Measurements from ENCODE around the gene SPECC1L. TPM values are rescaled to one million over a fixed set of nuclear protein-coding genes. Genes with fewer than 3 reads are reported as not detected.

Gene SPECC1L
- total RNA-seq, 1 donor from 2014 or later = 41.9 TPM

GRCh38 chr22:24459911-24460310, 189.3 kb downstream of the SPECC1L start:
- DNase-seq (ENCODE audit: extremely low read depth, low read depth, low spot score) = no peak

DNA sequence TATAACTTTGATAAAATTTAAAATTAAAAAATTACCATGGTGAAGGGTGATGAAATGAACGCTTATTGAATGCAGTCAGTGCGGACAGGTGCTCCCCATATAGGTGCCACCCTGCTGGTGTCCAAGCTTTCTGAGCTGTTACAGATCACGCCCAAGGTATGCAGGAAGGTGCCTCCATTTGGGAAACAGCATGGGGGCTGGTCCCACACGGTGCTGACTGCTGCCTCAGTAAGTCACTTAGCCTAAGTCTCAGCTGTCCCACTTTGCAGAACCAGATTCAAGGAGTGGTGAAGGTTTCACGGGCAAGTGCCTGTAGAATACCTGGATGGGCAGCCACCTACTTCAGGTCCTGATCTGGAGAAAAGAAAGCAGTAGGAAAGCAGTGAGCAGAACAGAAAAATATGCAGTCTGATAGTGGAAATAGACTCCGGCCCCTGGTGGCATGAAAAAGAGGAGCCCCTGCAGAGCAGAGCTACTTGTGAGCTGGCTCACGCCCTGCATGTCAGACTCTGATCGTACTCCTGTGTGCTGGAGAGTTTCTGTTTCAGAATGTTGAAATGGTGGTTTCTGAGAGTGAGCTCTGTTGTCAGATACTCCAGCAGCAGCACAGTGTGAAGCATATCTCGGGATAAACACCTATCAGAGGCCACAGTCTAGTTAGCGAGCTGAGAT, 189.9 kb downstream of the SPECC1L start:
- no peak for DNase-seq (ENCODE audit: extremely low read depth, low read depth, low spot score)

DNA sequence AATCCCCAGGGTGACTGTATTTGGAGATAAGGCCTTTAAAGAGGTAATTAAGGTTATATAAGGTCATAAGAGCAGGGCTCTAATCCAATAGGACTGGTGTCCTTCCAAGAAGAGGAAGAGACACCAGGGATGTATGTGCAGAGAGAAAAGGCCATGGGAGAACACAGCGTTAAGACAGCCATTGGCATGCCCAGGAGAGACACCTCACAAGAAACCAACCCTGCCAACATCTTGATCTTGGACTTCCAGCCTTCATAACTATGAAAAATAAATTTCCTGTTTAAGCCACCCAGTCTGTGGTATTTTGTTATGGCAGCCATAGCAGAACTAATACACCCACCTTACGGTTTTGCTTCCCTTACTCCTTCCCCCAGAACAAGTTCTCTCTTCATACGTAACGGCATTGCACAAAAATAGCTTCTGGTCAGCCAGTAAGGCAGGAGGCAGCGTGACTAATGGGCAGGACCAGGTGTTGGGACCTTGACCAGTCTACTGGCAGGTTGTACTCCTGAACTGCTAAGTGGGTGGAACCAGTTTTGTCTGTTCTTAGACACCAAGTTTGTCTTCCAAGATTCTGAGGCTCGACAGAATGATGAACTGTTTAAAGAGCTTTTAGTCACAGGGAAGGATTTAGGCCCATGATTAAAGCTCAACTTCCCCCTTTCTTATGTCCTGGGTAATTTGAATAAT, 192.6 kb downstream of the SPECC1L start:
- DNase-seq (ENCODE audit: extremely low read depth, low read depth, low spot score) = no peak

GRCh38 chr22:24465566-24465965, 194.9 kb downstream of the SPECC1L start:
- no peak for DNase-seq (ENCODE audit: extremely low read depth, low read depth, low spot score)

DNA sequence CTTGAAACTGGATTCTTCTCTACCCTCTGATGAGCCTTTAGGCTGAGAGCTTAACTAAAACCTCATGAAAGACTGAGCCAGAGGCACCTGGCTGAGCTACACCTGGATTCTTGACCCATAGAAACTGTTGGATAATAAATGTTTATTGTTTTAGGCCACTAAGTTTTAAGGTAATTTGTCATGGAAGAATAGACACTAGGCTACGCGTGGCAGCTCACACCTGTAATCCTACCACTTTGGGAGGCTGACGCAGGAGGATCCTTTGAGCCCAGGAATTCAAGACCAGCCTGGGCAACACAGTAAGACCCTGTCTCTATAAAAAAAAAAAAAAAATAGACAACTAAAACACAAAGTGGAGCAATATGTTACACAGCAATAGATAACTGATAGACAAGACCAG, 195.3 kb downstream of the SPECC1L start:
- DNase-seq (ENCODE audit: extremely low read depth, low read depth, low spot score) = no peak

GRCh38 chr22:24466716-24467328, 196.2 kb downstream of the SPECC1L start:
- DNase-seq (ENCODE audit: extremely low read depth, low read depth, low spot score) = peak; percentile 78

GRCh38 chr22:24467340-24467739, 196.7 kb downstream of the SPECC1L start:
- no peak for DNase-seq (ENCODE audit: extremely low read depth, low read depth, low spot score)

Other genes with a start within 250 kb of the SPECC1L start
- gene SUSD2, start 89.3 kb upstream of the SPECC1L start, total RNA-seq = 0.19 and 0.23 TPM in 2 replicates
- 12.8 and 24.3 TPM in 2 replicates for gene GGT5, start 25.7 kb upstream of the SPECC1L start, total RNA-seq
- gene ADORA2A, start 156.8 kb downstream of the SPECC1L start, total RNA-seq = 49.0 and 60.6 TPM in 2 replicates
- 0.24 and 0.35 TPM in 2 replicates for gene UPB1, start 224.5 kb downstream of the SPECC1L start, total RNA-seq

All from glomerular endothelial cell (primary cell).